ENCODE data around the gene GARIN5A. TPM values are rescaled to one million over a fixed set of nuclear protein-coding genes. Genes with fewer than 3 reads are reported as not detected.

The GARIN5A gene
- total RNA-seq, 1 experiment from 2014 or later, result 2.0 TPM

DNA sequence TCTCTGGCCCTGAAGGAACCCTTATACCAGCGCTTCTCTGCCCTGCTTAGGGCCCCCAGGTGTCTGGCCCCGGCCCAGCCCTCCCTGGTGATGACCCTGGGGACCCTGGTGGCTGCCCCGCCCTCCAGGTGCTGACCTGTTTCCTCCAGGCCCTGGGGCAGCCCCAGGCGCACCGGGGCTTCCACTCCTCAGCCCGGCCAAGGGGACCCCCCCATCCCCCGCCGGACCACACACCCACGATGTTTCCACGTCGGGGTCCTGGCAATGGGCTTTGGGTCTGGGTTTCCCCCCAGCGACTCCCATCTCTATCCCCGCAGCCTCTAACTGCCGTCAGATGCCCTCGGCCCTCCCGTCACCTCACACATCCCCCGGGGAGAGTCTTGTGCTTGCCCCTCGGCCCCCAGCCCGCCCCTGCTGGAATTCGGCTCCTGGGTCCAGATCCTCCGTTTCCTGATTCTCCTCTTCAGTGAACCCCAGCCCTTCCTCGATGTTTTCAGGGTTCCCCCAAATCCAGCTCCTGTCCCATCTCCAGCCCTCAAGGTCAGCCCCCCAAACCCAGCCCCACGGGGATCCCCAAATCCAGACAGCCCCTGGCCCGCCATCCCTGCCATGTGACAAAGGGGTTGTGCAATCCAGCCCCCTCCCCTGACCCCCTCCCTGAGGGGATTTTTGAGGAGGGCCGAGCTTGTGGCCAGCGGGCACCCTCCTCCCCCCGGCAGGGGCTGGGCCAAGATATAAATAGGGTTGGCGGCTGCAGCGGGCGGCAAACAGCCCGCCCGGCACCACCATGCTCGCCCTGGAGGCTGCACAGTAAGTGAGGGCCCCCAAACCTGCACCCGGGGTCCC, 58.2 kb downstream of the GARIN5A start, which contains the start of gene SPIB:
Gene SPIB, plus strand, starts transcription at position 763 of the 846 bp plus-strand sequence. Its CDS starts 25 bp downstream, at position 788.
- in situ Hi-C loops (cut with HindIII; ENCODE audit: low pct_unique_long_range_greater_than_20kb, low sequenced_read_pairs) (no loop called here), intact Hi-C loops (cut with micrococcal nuclease; ENCODE audit: unreplicated experiment) (no loop called here)
- no peak within 1 kb of the TSS for H3K4me3 ChIP-seq (ENCODE audit: low read depth in 2 of 2, low read length in 2 of 2)
- ChIA-PET POLR2A (no interaction called here), CTCF (no interaction called here)
- H3K27ac ChIP-seq (ENCODE audit: low read length), result no peak within 1 kb of the TSS
- no peaks in the 10 kb centered on the region for H3K27me3 ChIP-seq (ENCODE audit: control insufficient read depth, insufficient read depth, low read length)
- no peak for TF ChIP-seq TCF7L2 (IDR thresholded peaks at IDR 0.05; ENCODE audit: low read depth, low read length)
- TF ChIP-seq, protein P1, sequence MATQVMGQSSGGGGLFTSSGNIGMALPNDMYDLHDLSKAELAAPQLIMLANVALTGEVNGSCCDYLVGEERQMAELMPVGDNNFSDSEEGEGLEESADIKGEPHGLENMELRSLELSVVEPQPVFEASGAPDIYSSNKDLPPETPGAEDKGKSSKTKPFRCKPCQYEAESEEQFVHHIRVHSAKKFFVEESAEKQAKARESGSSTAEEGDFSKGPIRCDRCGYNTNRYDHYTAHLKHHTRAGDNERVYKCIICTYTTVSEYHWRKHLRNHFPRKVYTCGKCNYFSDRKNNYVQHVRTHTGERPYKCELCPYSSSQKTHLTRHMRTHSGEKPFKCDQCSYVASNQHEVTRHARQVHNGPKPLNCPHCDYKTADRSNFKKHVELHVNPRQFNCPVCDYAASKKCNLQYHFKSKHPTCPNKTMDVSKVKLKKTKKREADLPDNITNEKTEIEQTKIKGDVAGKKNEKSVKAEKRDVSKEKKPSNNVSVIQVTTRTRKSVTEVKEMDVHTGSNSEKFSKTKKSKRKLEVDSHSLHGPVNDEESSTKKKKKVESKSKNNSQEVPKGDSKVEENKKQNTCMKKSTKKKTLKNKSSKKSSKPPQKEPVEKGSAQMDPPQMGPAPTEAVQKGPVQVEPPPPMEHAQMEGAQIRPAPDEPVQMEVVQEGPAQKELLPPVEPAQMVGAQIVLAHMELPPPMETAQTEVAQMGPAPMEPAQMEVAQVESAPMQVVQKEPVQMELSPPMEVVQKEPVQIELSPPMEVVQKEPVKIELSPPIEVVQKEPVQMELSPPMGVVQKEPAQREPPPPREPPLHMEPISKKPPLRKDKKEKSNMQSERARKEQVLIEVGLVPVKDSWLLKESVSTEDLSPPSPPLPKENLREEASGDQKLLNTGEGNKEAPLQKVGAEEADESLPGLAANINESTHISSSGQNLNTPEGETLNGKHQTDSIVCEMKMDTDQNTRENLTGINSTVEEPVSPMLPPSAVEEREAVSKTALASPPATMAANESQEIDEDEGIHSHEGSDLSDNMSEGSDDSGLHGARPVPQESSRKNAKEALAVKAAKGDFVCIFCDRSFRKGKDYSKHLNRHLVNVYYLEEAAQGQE (IDR thresholded peaks at IDR 0.05; ENCODE audit: insufficient read depth in 1 of 2, low read depth in 2 of 2, low read length in 1 of 2), result no peak
- no peak for TF ChIP-seq POLR2AphosphoS5 (IDR thresholded peaks at IDR 0.05; ENCODE audit: low read depth, low read length)
- no peak for TF ChIP-seq CTCF (IDR thresholded peaks at IDR 0.05)
- no peak for TF ChIP-seq SIN3A (IDR thresholded peaks at IDR 0.05; ENCODE audit: borderline replicate concordance, insufficient read depth, low read depth, low read length)
- H3K36me3 ChIP-seq (ENCODE audit: control insufficient read depth, insufficient read depth, low read length), result no peaks in the 10 kb centered on the region
- no peak for DNase-seq (ENCODE audit: low read depth, low spot score)
- H3K9me3 ChIP-seq (ENCODE audit: control insufficient read depth, insufficient read depth, low read depth, low read length), result no peaks in the 10 kb centered on the region
- no peak for ATAC-seq
- no TSS peak for BruUV-seq (replicated peaks)
- H3K4me1 ChIP-seq (ENCODE audit: control insufficient read depth, insufficient read depth, low read length), result no peaks in the 10 kb centered on the region

DNA sequence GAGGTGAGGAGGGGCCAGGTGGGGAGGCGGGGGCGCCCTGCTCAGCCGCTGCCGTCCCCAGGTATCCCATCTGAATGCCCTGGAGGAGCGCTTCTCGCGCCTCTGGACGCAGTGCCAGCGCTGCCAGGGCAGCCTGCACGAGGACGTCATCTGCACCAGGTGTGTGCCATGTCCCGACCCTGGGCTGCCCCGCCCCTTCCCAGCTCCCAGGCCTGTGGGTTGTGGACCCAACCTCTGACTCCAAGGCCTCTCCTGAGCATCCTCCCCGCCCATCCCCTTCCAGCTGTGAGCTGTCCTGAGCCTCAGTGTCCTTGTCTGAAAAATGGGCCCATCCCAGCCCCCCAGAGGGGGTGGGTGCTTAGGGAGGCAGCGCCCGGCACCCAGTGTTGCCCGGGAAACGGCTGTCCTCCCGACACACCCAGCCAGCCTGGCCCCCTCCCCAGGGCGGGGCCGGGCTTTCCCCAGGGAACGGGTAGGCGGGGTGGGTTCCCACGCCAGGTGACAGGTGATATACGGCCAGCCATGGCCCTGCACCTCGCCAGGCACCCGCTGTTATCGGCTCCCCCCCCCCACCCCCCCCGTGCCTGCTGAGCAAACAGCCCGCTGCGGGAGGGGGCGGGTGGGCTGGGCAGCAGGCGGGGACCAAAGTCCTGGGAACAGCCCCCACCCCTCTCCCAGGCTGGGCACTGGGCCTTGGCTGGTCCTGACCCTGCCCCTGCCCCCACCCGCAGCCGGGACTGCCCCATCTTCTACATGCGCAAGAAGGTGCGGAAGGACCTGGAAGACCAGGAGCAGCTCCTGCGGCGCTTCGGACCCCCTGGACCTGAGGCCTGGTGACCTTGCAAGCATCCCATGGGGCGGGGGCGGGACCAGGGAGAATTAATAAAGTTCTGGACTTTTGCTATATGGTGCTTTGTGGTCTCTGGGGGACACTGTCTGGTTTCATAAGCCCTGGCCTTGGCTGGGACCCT, 59.3 kb downstream of the GARIN5A start:
- in situ Hi-C loops (cut with HindIII; ENCODE audit: low pct_unique_long_range_greater_than_20kb, low sequenced_read_pairs), result no loop called here
- peak; percentile 37 for ATAC-seq
- intact Hi-C loops (cut with micrococcal nuclease; ENCODE audit: unreplicated experiment), result no loop called here

More for the DNA sequence above, 59.3 kb downstream of the GARIN5A start:
- no peaks in the 10 kb centered on the region for H3K9me3 ChIP-seq (ENCODE audit: control insufficient read depth, insufficient read depth, low read depth, low read length)
- H3K27me3 ChIP-seq (ENCODE audit: control insufficient read depth, insufficient read depth, low read length), result no peaks in the 10 kb centered on the region
- ChIA-PET CTCF (interaction anchor here (0.5 kb wide), 1 partner anchor 28 kb away, joined by 5 read pairs; no protein-coding TSS in a partner anchor), POLR2A (interaction anchor here (0.6 kb wide), 1 partner anchor 394 kb away, joined by 11 read pairs; no protein-coding TSS in a partner anchor)
- TF ChIP-seq TCF7L2 (IDR thresholded peaks at IDR 0.05; ENCODE audit: low read depth, low read length) (no peak), CTCF (IDR thresholded peaks at IDR 0.05) (no peak), POLR2AphosphoS5 (IDR thresholded peaks at IDR 0.05; ENCODE audit: low read depth, low read length) (no peak; the same call in 1 of the 2 replicates), SIN3A (IDR thresholded peaks at IDR 0.05; ENCODE audit: borderline replicate concordance, insufficient read depth, low read depth, low read length) (no peak)
- TF ChIP-seq, protein P1 (IDR thresholded peaks at IDR 0.05; ENCODE audit: insufficient read depth in 1 of 2, low read depth in 2 of 2, low read length in 1 of 2), result no peak
- DNase-seq (ENCODE audit: low read depth, low spot score), result no peak
- H3K27ac ChIP-seq (ENCODE audit: low read length), result no peak overlapping the region
- H3K4me3 ChIP-seq (ENCODE audit: low read depth in 2 of 2, low read length in 2 of 2), result no peak overlapping the region
- BruUV-seq (replicated peaks), result no TSS peak
- H3K36me3 ChIP-seq (ENCODE audit: control insufficient read depth, insufficient read depth, low read length), result no peaks in the 10 kb centered on the region
- H3K4me1 ChIP-seq (ENCODE audit: control insufficient read depth, insufficient read depth, low read length), result no peaks in the 10 kb centered on the region

All from Panc1 (cell line).